AG09309 (cell line): Measurements from ENCODE around the gene KANSL3.
"Not testable (repeated sequence)": the region's sequence is repeated elsewhere in the genome, so short reads cannot be mapped to it uniquely, and the experiment has no call there.

Source experiments
- DNase-seq: peaks from one replicate; pipeline ENCODE4 v3.0.0-alpha.2; 2010; ENCODE audit warnings: low read depth
- H3K4me3 ChIP-seq: 2 replicates; pipeline ENCODE4 v1.5.1; 2011; ENCODE audit warnings: mild to moderate bottlenecking, low read depth, low read length, moderate library complexity; ENCODE audit not compliant: control insufficient read depth
- CTCF ChIP-seq: IDR thresholded peaks from 2 replicates; pipeline ENCODE4 v1.5.1; 2011; ENCODE audit warnings: mild to moderate bottlenecking, low read depth, low read length, inconsistent platforms; ENCODE audit not compliant: insufficient read depth, control insufficient read depth; ENCODE audit errors: missing control alignments

The KANSL3 gene

DNA sequence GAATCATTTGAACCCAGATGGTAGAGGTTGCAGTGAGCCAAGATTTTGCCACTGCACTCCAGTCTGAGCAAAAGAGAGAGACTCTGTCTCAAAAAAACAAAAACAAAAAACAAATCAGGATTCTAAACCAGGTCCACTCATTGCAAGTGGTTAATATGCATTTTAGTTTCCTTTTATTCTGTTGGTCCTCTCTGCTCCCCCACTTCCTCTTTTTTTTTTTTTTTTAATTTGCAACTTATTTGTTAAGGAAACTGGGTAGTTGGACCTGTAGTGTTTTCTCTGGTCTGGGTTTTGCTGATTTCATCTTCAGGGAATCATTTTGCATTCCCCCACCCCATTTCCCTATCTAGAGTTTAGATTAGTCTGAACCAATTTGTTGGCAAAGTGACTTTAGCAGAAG is 18.4 kb upstream of the KANSL3 start:
- H3K4me3 ChIP-seq, result no peak overlapping the region
- TF ChIP-seq CTCF, result no peak
- DNase-seq, result no peak

GRCh38 chr2:96655526-96655925 is 17.4 kb upstream of the KANSL3 start:
- no peak for TF ChIP-seq CTCF
- no peak for DNase-seq
- H3K4me3 ChIP-seq, result no peak overlapping the region

DNA sequence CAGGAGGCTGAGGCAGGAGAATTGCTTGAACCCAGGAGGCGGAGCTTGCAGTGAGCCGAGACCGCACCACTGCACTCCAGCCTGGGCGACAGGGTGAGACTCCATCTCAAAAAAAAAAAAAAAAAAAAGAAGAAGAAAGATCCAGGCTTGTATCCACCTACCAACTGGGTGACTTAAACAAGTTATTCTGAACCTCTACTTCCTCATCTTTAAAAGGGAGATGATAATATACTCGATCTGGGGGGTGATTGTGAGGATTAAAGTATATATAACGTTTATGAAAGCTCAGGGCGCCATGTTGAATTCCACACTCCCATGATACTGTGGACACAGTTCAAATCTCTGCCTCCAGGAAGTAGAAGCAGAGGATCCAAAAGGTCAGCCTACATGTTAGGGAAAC is 16.7 kb upstream of the KANSL3 start:
- DNase-seq, H3K4me3 ChIP-seq: not testable (repeated sequence)

GRCh38 chr2:96651793-96652192 is 13.7 kb upstream of the KANSL3 start:
- TF ChIP-seq CTCF, result no peak
- no peak overlapping the region for H3K4me3 ChIP-seq
- DNase-seq, result no peak

DNA sequence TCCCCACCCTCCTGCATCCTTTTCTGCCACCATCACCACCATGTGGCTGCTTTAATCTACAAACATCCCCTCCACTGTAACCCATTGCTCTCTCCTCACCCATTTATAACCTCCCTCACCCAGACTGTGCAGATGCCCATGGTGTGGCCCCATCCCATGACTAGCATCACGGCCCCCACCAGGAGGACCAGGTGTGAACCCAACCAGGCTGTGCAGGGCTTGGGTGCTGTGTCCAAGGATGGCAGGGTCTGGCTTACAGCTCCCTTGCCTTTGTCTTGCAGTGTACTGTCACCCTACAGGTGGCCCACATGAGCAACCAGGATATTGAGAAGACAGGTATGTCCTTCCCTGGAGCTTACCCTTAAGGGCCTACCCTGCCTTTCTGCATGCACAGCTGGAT is 11.2 kb upstream of the KANSL3 start:
- no peak for TF ChIP-seq CTCF
- no peak for DNase-seq
- H3K4me3 ChIP-seq, result no peak overlapping the region

DNA sequence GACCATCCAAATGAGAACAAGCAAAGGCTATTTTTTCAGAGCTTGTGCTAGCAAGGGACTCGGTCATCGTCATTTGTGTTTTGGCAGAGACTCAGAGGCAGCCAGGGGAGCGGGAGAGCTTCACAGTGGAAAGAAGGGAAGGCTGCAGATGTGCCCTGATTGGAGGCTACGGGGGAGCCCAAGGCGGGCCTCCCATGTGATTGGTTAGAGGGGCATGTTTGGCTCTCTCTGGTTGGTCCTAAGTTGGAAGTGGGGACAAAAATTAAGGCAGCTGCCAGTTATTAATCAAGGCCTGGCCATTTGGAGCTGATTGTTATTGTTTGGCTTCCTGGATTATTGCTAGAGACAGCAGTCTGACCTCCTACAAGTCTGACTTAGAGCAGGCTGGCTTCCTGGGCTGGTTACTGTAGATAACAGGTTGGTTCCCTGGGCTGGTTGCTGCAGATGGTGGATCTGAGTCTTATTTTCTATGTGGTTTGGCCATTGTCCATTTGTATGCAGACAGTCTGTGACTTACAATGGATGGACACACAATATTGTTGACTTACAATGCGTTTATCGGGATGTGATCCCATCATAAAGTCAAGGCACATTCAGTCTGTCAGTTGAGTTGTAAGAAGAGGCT is 10.3 kb upstream of the KANSL3 start:
- TF ChIP-seq CTCF, result no peak
- DNase-seq, result no peak
- no peak overlapping the region for H3K4me3 ChIP-seq

- no peak for TF ChIP-seq CTCF
- no peak overlapping the region for H3K4me3 ChIP-seq
- no peak for DNase-seq
Measured at GRCh38 chr2:96647681-96648080, 9.6 kb upstream of the KANSL3 start.
